CD4-positive, alpha-beta T cell treated with Interleukin-4 for 4 hours (primary cell): Measurements from ENCODE around the gene CCDC152.
"Not testable (repeated sequence)": the region's sequence is repeated elsewhere in the genome, so short reads cannot be mapped to it uniquely, and the experiment has no call there.

Experiments
- DNase-seq: peaks from one replicate; pipeline ENCODE4 v3.0.0-alpha.2; 2020

Gene CCDC152

GRCh38 chr5:42816546-42816945 lies 59.9 kb downstream of the CCDC152 start:
- DNase-seq = not testable (repeated sequence)

- no peak for DNase-seq
Observed at GRCh38 chr5:42819745-42820144, 63.1 kb downstream of the CCDC152 start.

GRCh38 chr5:42822548-42822947 lies 65.9 kb downstream of the CCDC152 start:
- no peak for DNase-seq

- no peak for DNase-seq
Observed at GRCh38 chr5:42824347-42824976, 67.8 kb downstream of the CCDC152 start.

GRCh38 chr5:42825422-42826148 lies 69.0 kb downstream of the CCDC152 start:
- DNase-seq = no peak

GRCh38 chr5:42826757-42827515 lies 70.3 kb downstream of the CCDC152 start:
- no peak for DNase-seq

- no peak for DNase-seq
Observed at GRCh38 chr5:42828671-42829070, 72.1 kb downstream of the CCDC152 start.

- no peak for DNase-seq
Observed at GRCh38 chr5:42830924-42831323, 74.3 kb downstream of the CCDC152 start.

GRCh38 chr5:42832060-42832459 lies 75.4 kb downstream of the CCDC152 start:
- no peak for DNase-seq

GRCh38 chr5:42836070-42836769 lies 79.6 kb downstream of the CCDC152 start:
- no peak for DNase-seq

- DNase-seq = no peak
Observed at GRCh38 chr5:42837601-42838000, 81.0 kb downstream of the CCDC152 start.

GRCh38 chr5:42839196-42839595 lies 82.6 kb downstream of the CCDC152 start:
- no peak for DNase-seq

- DNase-seq = no peak
Observed at GRCh38 chr5:42840269-42840668, 83.7 kb downstream of the CCDC152 start.

GRCh38 chr5:42840842-42841567 lies 84.4 kb downstream of the CCDC152 start:
- DNase-seq = no peak

- DNase-seq = no peak
Observed at GRCh38 chr5:42842921-42843641, 86.5 kb downstream of the CCDC152 start.

GRCh38 chr5:42843675-42844292 lies 87.2 kb downstream of the CCDC152 start:
- DNase-seq = no peak

- not testable (repeated sequence) for DNase-seq
Observed at GRCh38 chr5:42844408-42844807, 87.8 kb downstream of the CCDC152 start.

GRCh38 chr5:42848545-42848944 lies 91.9 kb downstream of the CCDC152 start:
- no peak for DNase-seq

- no peak for DNase-seq
Observed at GRCh38 chr5:42851481-42851880, 94.9 kb downstream of the CCDC152 start.
